A549 (cell line): ENCODE measurements around the gene MGAT5B.
"Not testable (repeated sequence)": the region's sequence is repeated elsewhere in the genome, so short reads cannot be mapped to it uniquely, and the experiment has no call there.

Source experiments
- CTCF ChIP-seq: fragments of >200 bp; sonication (Bioruptor Twin); formaldehyde crosslinking; IDR thresholded peaks from 3 replicates; pipeline ENCODE4 v1.5.1; 2016
- JUNB ChIP-seq: fragments of >200 bp; sonication (Bioruptor Twin); formaldehyde crosslinking; IDR thresholded peaks from 2 replicates; pipeline ENCODE4 v1.6.1; 2016
- PHF8 ChIP-seq: fragments of 200-600 bp; sonication (generic); IDR thresholded peaks from 2 replicates; pipeline ENCODE4 v1.6.1; 2016; ENCODE audit warnings: low read depth, mild to moderate bottlenecking, antibody characterized with exemption, moderate library complexity, borderline replicate concordance

GRCh38 chr17:76970228-76970627, 102.0 kb downstream of the MGAT5B start:
- not testable (repeated sequence) for TF ChIP-seq PHF8, JUNB, CTCF
